Suprapubic skin (tissue), 4 donors: ENCODE data around the gene DCPS.

ENCODE experiments used
- EP300 ChIP-seq: sonication (generic); formaldehyde crosslinking; IDR thresholded peaks from one replicate; pipeline ENCODE4 v1.6.1; 2017; ENCODE audit warnings: antibody characterized with exemption
- POLR2AphosphoS5 ChIP-seq, 3 donors: sonication (generic); formaldehyde crosslinking; IDR thresholded peaks; one replicate each; pipeline ENCODE4 v1.6.1; 2017; ENCODE audit warnings: antibody characterized with exemption in 3 of 3
- TF ChIP-seq, protein P1 (sequence below), 2 donors: fragments of 200-600 bp in 1 of 2; fragments of 450-650 bp in 1 of 2; sonication (generic) in 1 of 2; IDR thresholded peaks; one replicate each; pipeline ENCODE4 v1.5.1; 2016 to 2019; ENCODE audit warnings: antibody characterized with exemption in 2 of 2, mild to moderate bottlenecking in 1 of 2, moderate library complexity in 1 of 2

GRCh38 chr11:126310992-126311310, 7.1 kb downstream of the DCPS start:
- TF ChIP-seq EP300 (no peak), POLR2AphosphoS5 (IDR thresholded peaks at IDR 0.05) (no peak)
- TF ChIP-seq, protein P1, sequence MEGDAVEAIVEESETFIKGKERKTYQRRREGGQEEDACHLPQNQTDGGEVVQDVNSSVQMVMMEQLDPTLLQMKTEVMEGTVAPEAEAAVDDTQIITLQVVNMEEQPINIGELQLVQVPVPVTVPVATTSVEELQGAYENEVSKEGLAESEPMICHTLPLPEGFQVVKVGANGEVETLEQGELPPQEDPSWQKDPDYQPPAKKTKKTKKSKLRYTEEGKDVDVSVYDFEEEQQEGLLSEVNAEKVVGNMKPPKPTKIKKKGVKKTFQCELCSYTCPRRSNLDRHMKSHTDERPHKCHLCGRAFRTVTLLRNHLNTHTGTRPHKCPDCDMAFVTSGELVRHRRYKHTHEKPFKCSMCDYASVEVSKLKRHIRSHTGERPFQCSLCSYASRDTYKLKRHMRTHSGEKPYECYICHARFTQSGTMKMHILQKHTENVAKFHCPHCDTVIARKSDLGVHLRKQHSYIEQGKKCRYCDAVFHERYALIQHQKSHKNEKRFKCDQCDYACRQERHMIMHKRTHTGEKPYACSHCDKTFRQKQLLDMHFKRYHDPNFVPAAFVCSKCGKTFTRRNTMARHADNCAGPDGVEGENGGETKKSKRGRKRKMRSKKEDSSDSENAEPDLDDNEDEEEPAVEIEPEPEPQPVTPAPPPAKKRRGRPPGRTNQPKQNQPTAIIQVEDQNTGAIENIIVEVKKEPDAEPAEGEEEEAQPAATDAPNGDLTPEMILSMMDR (IDR thresholded peaks at IDR 0.05), result no peak
